Gastroesophageal sphincter (tissue), 4 donors: ENCODE measurements around the gene ATRN. TPM values are rescaled to one million over a fixed set of nuclear protein-coding genes. Genes with fewer than 3 reads are reported as not detected.
"Not testable (repeated sequence)": the region's sequence is repeated elsewhere in the genome, so short reads cannot be mapped to it uniquely, and the experiment has no call there.

ENCODE experiments used
- ATAC-seq: fragments of 150-250 bp; one replicate; pipeline ENCODE4 v1.9.1; 2016; ENCODE audit warnings: mild to moderate bottlenecking, moderate library complexity
- H3K27ac ChIP-seq, 4 donors: fragments of 200-600 bp; sonication (generic) in 3 of 4; 1 replicate in 3 of 4; 2 replicates in 1 of 4; pipeline ENCODE4 v1.5.1; 2016 to 2019
- H3K27me3 ChIP-seq: fragments of 200-600 bp; sonication (generic); one replicate; pipeline ENCODE4 v1.5.1; 2019
- H3K36me3 ChIP-seq, 2 donors: fragments of 200-600 bp; sonication (generic); one replicate each; pipeline ENCODE4 v1.5.1; 2019; ENCODE audit warnings: control low read depth in 1 of 2
- H3K4me1 ChIP-seq, 3 donors: fragments of 200-600 bp; sonication (generic); 1 replicate in 2 of 3; 2 replicates in 1 of 3; pipeline ENCODE4 v1.5.1; 2016 to 2019; ENCODE audit warnings: control low read depth in 2 of 3
- H3K4me3 ChIP-seq, 2 donors: fragments of 200-600 bp; sonication (generic); one replicate each; pipeline ENCODE4 v1.5.1; 2019; ENCODE audit warnings: mild to moderate bottlenecking in 1 of 2, moderate library complexity in 1 of 2
- H3K9me3 ChIP-seq, 3 donors: fragments of 200-600 bp; sonication (generic); one replicate each; pipeline ENCODE4 v1.5.1; 2017 to 2019; ENCODE audit warnings: control low read depth in 2 of 3
- CTCF ChIP-seq, 4 experiments: fragments of 200-600 bp in 2 of 4; fragments of 450-650 bp in 2 of 4; sonication (generic) in 1 of 4; IDR thresholded peaks; one replicate each; pipeline ENCODE4 v1.5.1; 2017 to 2019; ENCODE audit warnings: antibody characterized with exemption in 4 of 4, mild to moderate bottlenecking in 2 of 4, moderate library complexity in 2 of 4
- EP300 ChIP-seq: sonication (generic); formaldehyde crosslinking; IDR thresholded peaks from one replicate; pipeline ENCODE4 v1.6.1; 2017; ENCODE audit warnings: antibody characterized with exemption, mild to moderate bottlenecking
- POLR2A ChIP-seq, 2 donors: fragments of 450-650 bp; IDR thresholded peaks; one replicate each; pipeline ENCODE4 v1.6.1; 2017; ENCODE audit warnings: antibody characterized with exemption in 2 of 2, mild to moderate bottlenecking in 2 of 2, moderate library complexity in 1 of 2
- POLR2AphosphoS5 ChIP-seq: sonication (generic); formaldehyde crosslinking; IDR thresholded peaks from one replicate; pipeline ENCODE4 v1.6.1; 2017; ENCODE audit warnings: antibody characterized with exemption
- WGBS, 2 donors: methylation state at CpG; one replicate each; pipeline ENCODE4 v1.1.5; 2018; ENCODE audit warnings: low coverage in 1 of 2; 5-methylcytosine and 5-hydroxymethylcytosine counted together
- total RNA-seq, 4 donors: library from RNA; depleted of rRNA; stranded (reverse); fragments of >200 nt; gene quantifications; one replicate each; pipeline ENCODE4 v1.1.0, GENCODE V29; 2016

Gene ATRN
- total RNA-seq, 4 donors from 2014 or later: 16.7 to 22.2 (median 19.4) TPM

GRCh38 chr20:3514012-3514642 lies 43.3 kb downstream of the ATRN start:
- no peak for TF ChIP-seq POLR2AphosphoS5
- Histone ChIP-seq H3K9me3 (no peaks in the 10 kb centered on the region), H3K27ac (no peak overlapping the region), H3K27me3 (no peaks in the 10 kb centered on the region), H3K4me1 (no peaks in the 10 kb centered on the region), H3K4me3 (no peak overlapping the region), H3K36me3 (no peaks in the 10 kb centered on the region)
- no peak for ATAC-seq
- WGBS, 2 donors: 52 to 92% methylated on average over 3 of the region's 3 CpGs

- no peak for ATAC-seq
- no peak overlapping the region for H3K27ac ChIP-seq
- H3K4me1 ChIP-seq: no peaks in the 10 kb centered on the region
- H3K9me3 ChIP-seq: no peaks in the 10 kb centered on the region
- H3K27me3 ChIP-seq: no peaks in the 10 kb centered on the region
- no peak overlapping the region for H3K4me3 ChIP-seq
- WGBS, 2 donors: 80 to 88% methylated on average over 3 of the region's 3 CpGs
- TF ChIP-seq CTCF (IDR thresholded peaks at IDR 0.05): no peak
- H3K36me3 ChIP-seq: no peaks in the 10 kb centered on the region
Observed at GRCh38 chr20:3515379-3516170, 44.8 kb downstream of the ATRN start.

GRCh38 chr20:3521852-3522740 lies 51.3 kb downstream of the ATRN start:
- H3K27me3 ChIP-seq: no peaks in the 10 kb centered on the region
- H3K9me3 ChIP-seq: no peaks in the 10 kb centered on the region
- no peak for ATAC-seq
- H3K4me3 ChIP-seq: no peak overlapping the region
- no peaks in the 10 kb centered on the region for H3K36me3 ChIP-seq
- H3K27ac ChIP-seq: no peak overlapping the region
- no peaks in the 10 kb centered on the region for H3K4me1 ChIP-seq
- TF ChIP-seq EP300 (no peak), POLR2A (IDR thresholded peaks at IDR 0.05) (no peak), CTCF (IDR thresholded peaks at IDR 0.05) (no peak)
- 75% methylated on average over 2 of the region's 5 CpGs; no CpG with 5 or more reads in 1 of the 2 donors for WGBS, 2 donors

GRCh38 chr20:3524696-3525095 lies 53.9 kb downstream of the ATRN start:
- ATAC-seq: not testable (repeated sequence)

GRCh38 chr20:3532089-3532615 lies 61.3 kb downstream of the ATRN start:
- Histone ChIP-seq H3K9me3 (no peaks in the 10 kb centered on the region), H3K27me3 (no peaks in the 10 kb centered on the region), H3K27ac (no peak overlapping the region), H3K4me3 (no peak overlapping the region), H3K4me1 (no peaks in the 10 kb centered on the region), H3K36me3 (peaks cover 0 to 18% of the 10 kb centered on the region in 2 donors)
- ATAC-seq: no peak
- 78 to 89% methylated on average over 3 of the region's 3 CpGs for WGBS, 2 donors
- no peak for TF ChIP-seq POLR2A (IDR thresholded peaks at IDR 0.05)
- TF ChIP-seq CTCF (IDR thresholded peaks at IDR 0.05): no peak
- no peak for TF ChIP-seq POLR2AphosphoS5
- TF ChIP-seq EP300: no peak

More at GRCh38 chr20:3524696-3525095, 53.9 kb downstream of the ATRN start:
- H3K27ac ChIP-seq, H3K4me1 ChIP-seq, H3K36me3 ChIP-seq, H3K4me3 ChIP-seq, H3K27me3 ChIP-seq, H3K9me3 ChIP-seq: not testable (repeated sequence)
- 96 to 100% methylated on average over 4 to 5 of the region's 5 CpGs for WGBS, 2 donors

- H3K4me1 ChIP-seq, H3K27ac ChIP-seq, ATAC-seq, H3K4me3 ChIP-seq, H3K9me3 ChIP-seq, H3K27me3 ChIP-seq: not testable (repeated sequence)
- no CpG with 5 or more reads among the region's 1 CpG for WGBS, 2 donors
- peaks cover 0 to 26% of the 10 kb centered on the region in 2 donors for H3K36me3 ChIP-seq
Observed at GRCh38 chr20:3537733-3538132, 66.9 kb downstream of the ATRN start.
